ENCODE data around the gene MRPS16.
"Not testable (repeated sequence)": the region's sequence is repeated elsewhere in the genome, so short reads cannot be mapped to it uniquely, and the experiment has no call there.

MRPS16 gene

GRCh38 chr10:73252445-73253224, at the start of gene MRPS16:
Gene MRPS16, minus strand, starts transcription at chr10:73252644. Its CDS starts 162 bp downstream, at chr10:73252482.
- DNase-seq: peak; percentile 95

- DNase-seq: no peak
Measured at GRCh38 chr10:73296946-73297345, 44.5 kb upstream of the MRPS16 start.

- no peak for DNase-seq
Measured at GRCh38 chr10:73293461-73293860, 41.0 kb upstream of the MRPS16 start.

GRCh38 chr10:73289958-73290357, 37.5 kb upstream of the MRPS16 start:
- DNase-seq: no peak

- DNase-seq: no peak
Measured at GRCh38 chr10:73287441-73287840, 35.0 kb upstream of the MRPS16 start.

- no peak for DNase-seq
Measured at GRCh38 chr10:73281097-73281496, 28.7 kb upstream of the MRPS16 start.

- DNase-seq: no peak
Measured at GRCh38 chr10:73264423-73264822, 12.0 kb upstream of the MRPS16 start.

GRCh38 chr10:73263693-73264347, 11.4 kb upstream of the MRPS16 start:
- peak; percentile 24 for DNase-seq

- no peak for DNase-seq
Measured at GRCh38 chr10:73262880-73263555, 10.6 kb upstream of the MRPS16 start.

GRCh38 chr10:73262105-73262730, 9.8 kb upstream of the MRPS16 start:
- no peak for DNase-seq

GRCh38 chr10:73261362-73261995, 9.0 kb upstream of the MRPS16 start:
- DNase-seq: no peak

- not testable (repeated sequence) for DNase-seq
Measured at GRCh38 chr10:73258612-73259011, 6.2 kb upstream of the MRPS16 start.

GRCh38 chr10:73253225-73253555, 746 bp upstream of the MRPS16 start:
- peak; percentile 21 for DNase-seq

- peak; percentile 1 for DNase-seq
Measured at GRCh38 chr10:73251683-73252444, 580 bp downstream of the MRPS16 start.

- no peak for DNase-seq
Measured at GRCh38 chr10:73248259-73248724, 4.2 kb downstream of the MRPS16 start.

GRCh38 chr10:73247509-73248258, 4.8 kb downstream of the MRPS16 start:
- DNase-seq: no peak

- DNase-seq: peak; percentile 98
Measured at GRCh38 chr10:73246646-73247508, 5.6 kb downstream of the MRPS16 start, which contains the start of gene DNAJC9. Gene DNAJC9, minus strand, starts transcription at chr10:73247255. Its CDS starts 66 bp downstream, at chr10:73247189.

- DNase-seq: peak; percentile 8
Measured at GRCh38 chr10:73246322-73246645, 6.2 kb downstream of the MRPS16 start.

- DNase-seq: peak; percentile 14
Measured at GRCh38 chr10:73244866-73245477, 7.5 kb downstream of the MRPS16 start.

- DNase-seq: no peak
Measured at GRCh38 chr10:73239908-73240307, 12.5 kb downstream of the MRPS16 start.
